HG02571 (cell line): ENCODE results near the gene CFC1B.
A peak's percentile ranks its signal among the peaks of the same experiment; 100 is the strongest.
"Not testable (repeated sequence)": the region's sequence is repeated elsewhere in the genome, so short reads cannot be mapped to it uniquely, and the experiment has no call there.

Experiments
- ATAC-seq: cut with Tn5 transposase; IDR thresholded peaks from one replicate; pipeline ENCODE4 v1.9.1; 2021; ENCODE audit warnings: mild to moderate bottlenecking, moderate library complexity; ENCODE audit not compliant: unreplicated experiment

Gene CFC1B

GRCh38 chr2:130520992-130521391, at the start of gene CFC1B:
CFC1B (plus strand) TSS chr2:130521222; CDS start chr2:130521485, 263 bp downstream.
- ATAC-seq, result not testable (repeated sequence)

- ATAC-seq, result not testable (repeated sequence)
These were observed 29.9 kb upstream of the CFC1B start for GRCh38 chr2:130491073-130491472.

- ATAC-seq, result not testable (repeated sequence)
These were observed 11.8 kb upstream of the CFC1B start, which contains the start of gene POTEI for GRCh38 chr2:130509228-130509627. POTEI (minus strand) TSS chr2:130509328; CDS start chr2:130509235, 93 bp downstream.

DNA sequence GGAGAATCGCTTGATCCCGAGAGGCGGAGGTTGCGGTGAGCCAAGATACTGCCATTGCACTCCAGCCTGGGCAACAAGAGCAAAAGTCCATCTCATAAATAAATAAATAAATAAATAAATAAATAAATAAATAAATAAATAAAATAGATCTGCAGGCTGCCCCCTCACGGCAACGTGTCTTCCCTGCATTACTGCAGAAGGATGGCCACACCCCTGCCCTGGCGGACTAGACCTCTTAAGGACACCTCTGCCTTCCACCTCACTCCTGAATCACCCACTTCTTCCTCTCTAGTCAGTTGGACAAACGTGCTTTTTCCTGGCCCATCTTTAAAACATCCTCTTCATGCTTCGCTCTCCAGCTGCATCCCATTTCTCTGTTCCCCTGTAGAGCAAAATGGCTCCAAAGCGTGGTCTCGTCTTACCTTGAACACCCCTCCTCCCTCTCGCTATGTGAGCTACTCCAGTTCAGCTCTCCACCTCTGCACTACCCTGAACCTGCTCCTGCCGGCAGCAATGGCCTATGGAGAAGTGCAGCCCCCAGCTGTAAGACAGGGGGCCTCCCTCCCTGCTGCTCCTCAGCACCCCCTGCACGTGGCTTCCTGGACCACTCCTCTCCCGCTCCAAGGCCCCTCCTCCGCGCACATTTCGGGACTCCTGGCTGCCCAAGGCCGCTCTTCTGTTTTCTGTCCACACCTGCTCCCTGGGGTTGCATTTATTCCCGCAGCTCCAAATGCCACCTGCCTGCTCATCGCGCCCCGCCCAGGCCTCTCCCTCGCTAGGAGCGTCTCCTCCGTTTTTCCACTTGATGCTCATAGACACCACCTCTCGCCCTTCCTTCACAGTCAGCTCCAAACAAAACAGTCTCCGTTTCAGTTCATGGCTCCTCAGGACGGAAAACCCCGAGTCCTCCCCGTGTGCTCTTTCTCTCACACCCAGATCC, 9.9 kb upstream of the CFC1B start:
- ATAC-seq, result not testable (repeated sequence)

DNA sequence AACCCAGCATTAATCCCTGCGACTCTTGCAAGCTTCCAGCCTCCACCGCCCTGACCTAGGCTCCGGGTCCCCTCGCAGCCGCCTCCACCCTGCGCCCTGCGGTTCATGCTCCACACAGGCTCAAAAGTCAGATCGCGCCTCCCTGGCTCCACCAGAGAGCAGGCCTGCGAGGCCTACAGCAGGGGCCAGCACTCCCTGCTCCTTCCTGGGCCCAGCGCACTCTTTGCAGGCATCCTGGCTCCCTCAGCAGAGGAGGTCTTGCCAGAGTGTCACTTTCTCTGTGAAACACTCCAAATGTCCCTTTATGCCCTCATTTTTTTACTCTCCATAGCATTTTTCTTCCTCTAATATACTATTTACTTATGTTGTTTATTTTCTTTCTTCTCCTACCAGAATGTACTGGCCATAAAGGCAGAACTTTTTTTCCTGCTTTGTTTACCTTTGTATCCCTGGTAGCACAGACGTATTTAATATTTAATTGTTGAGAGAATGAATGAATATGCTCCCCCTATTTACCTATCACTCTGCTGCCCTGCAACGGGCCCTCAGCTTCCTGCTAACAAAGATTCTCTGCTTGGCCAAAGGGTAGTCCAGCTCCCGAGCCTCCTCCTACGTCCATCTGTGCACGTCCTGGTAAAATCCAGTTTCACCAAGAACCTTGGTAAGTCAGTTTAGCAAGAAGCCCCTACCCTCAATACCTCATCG, 9.1 kb upstream of the CFC1B start:
- not testable (repeated sequence) for ATAC-seq

DNA sequence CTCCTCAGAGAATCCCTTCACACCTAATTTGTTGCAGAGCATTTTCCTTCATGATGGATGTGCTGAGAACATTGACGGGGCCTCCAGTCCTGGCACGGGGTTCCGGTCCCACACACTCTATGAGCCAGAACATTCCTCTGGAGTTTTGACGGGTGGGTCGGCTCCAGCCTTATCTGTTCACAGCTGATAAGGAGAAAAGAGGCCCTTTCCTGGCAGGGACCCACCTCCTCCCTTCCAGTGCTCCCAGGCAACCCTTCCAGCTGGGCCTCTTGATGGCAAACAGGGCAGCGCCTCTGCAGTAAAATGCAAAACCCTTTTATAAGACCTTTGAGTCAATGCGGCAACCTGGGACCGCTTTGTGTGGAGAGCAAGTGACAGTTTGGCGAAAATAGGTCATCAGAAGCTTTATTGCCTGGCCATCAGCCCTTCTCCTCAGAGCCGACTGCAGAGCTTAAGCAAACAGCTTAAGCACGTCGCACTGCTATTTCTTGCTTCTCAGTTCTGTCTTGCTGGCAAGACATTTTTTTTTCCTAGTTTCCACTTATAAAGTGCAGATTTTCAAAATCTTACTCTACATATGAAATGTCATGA, 2.4 kb upstream of the CFC1B start:
- ATAC-seq, result not testable (repeated sequence)

- ATAC-seq, result not testable (repeated sequence)
These were observed 1.4 kb downstream of the CFC1B start for GRCh38 chr2:130522390-130522789.

DNA sequence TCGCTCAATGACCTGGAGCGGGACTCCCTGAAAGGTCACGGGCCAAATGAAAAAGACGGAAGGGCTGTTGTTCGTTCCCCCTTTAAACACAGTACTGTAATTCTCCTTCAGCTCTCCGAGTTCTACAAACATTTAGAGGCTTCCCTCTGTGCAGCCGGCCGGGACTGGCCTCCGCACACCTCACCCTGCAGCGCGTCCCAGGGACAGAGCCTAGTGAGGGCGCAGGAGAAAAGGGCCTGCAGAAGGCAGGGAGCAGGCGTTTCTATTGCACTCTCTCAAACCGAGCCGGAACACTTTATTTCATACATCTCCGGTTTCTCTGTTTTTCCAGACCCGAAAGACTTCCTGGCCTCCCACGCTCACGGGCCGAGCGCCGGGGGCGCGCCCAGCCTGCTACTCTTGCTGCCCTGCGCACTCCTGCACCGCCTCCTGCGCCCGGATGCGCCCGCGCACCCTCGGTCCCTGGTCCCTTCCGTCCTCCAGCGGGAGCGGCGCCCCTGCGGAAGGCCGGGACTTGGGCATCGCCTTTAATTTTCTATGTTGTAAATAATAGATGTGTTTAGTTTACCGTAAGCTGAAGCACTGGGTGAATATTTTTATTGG, 6.4 kb downstream of the CFC1B start:
- not testable (repeated sequence) for ATAC-seq

DNA sequence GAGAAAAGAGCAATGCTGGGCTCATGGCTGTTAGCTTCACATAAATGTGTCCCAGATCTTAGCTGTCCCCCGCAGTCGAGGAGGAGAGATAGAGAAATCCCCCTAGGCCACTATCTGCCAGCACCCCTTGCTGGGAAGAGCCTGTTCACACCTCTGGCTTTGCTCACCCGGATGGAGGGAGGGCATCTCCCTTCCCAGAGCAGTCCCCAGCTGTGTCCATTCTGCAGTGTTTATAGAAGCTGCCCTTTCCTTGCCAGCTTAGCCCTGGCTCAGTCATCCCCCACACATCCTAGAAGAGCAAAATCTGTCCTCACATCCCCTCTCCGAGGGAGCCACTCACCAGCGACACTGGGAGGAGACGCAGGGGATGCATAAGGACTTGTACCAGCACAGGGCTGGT, 8.5 kb downstream of the CFC1B start:
- ATAC-seq, result not testable (repeated sequence)

- ATAC-seq, result not testable (repeated sequence)
These were observed 9.2 kb downstream of the CFC1B start for GRCh38 chr2:130530212-130530611.

- ATAC-seq, result peak; percentile 90
These were observed 10.2 kb downstream of the CFC1B start for GRCh38 chr2:130531225-130531624.

DNA sequence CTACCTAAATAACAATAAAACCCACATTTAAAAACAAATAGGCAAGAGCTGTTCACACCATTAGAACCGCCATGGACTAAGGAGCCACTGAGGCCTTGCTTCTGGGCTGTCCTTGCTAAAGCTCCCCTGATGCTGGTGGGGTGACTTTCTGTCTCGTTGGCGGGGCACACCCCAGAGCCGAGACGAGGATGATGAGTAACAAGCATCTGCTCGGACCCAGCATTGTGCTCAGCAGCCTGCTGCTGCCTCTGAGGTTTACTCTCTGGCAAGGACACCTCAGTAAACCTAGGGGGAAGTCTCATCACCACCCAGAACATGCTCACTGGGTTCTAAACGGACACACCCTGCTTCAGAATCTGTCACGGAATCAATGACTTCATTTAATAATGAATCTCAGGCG, 10.7 kb downstream of the CFC1B start:
- ATAC-seq, result peak; percentile 33

GRCh38 chr2:130536654-130537053, 15.6 kb downstream of the CFC1B start:
- not testable (repeated sequence) for ATAC-seq

- ATAC-seq, result not testable (repeated sequence)
These were observed 17.2 kb downstream of the CFC1B start for GRCh38 chr2:130538271-130538670.

DNA sequence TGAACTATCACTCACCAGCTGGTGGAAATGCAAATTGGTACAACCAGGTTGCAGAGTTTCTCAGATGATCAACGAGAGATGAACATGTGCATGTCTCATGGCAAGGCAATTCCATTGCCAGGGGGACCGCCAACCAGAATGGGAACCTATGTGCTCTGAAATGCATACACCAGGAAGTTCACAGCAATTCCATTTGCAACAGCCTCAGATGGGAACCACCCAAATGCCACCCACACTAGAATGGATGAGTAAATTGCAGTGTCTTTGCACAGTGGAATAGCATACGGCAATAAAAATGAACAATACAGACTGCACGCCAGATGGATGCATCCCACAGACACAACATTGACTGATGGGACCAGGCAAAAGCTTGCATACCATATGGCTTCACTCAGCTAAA, 21.8 kb downstream of the CFC1B start:
- not testable (repeated sequence) for ATAC-seq

- not testable (repeated sequence) for ATAC-seq
These were observed 22.9 kb downstream of the CFC1B start for GRCh38 chr2:130543785-130544528.

DNA sequence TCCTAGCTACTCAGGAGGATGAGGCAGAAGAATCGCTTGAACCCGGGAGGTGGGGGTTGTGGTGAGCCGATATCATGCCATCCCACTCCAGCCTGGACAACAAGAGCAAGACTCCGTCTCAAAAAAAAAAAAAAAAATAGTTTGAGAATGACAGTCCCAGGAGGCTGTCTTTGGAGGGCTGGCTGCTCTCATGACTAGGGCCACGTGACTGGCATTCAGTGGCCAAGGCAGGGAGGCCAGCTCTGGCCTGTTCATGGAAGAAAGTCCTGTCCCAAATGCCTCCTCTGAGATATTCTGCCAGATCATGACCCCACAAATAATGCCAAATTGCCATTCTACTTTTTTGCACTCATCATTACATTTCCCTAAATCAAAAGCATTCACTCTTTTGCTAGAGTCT, 24.0 kb downstream of the CFC1B start:
- ATAC-seq, result not testable (repeated sequence)

GRCh38 chr2:130548418-130548817, 27.4 kb downstream of the CFC1B start:
- ATAC-seq, result not testable (repeated sequence)

DNA sequence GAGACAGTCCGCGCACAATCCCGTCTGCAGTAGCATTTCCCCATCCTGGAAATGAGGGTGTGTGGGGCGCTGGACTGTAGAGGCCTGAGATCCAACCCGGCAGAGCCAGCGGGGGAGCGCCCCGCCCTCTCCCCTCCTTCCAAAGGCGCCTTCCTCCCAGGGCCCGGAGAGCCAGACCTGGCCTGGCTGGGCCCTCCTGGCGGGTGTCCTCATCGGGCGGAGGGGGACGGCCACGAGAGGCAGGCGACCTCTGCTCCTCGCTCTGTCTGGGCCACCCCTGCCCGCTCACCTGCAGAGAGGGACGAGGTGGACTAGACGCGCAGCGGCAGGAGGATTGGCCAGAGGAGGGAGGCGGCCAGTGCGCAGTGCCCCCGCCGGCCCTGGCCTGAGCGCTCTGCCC, 28.5 kb downstream of the CFC1B start:
- ATAC-seq, result not testable (repeated sequence)

GRCh38 chr2:130554178-130554577, 33.2 kb downstream of the CFC1B start:
- not testable (repeated sequence) for ATAC-seq
